ENCODE measurements around the gene IL17F.

DNA sequence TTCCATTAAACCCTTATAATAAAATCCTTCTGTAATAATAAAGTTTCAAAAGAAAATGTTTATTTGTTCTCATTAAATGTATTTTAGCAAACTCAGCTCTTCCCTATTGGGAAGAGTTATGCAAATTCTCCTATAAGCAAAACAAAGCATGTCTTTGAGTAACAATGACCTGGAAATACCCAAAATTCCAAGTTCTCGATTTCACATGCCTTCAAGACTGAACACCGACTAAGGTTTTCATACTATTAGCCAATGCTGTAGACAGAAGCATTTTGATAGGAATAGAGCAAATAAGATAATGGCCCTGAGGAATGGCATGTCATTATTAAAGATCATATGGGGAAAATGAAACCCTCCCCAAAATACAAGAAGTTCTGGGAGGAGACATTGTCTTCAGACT, 54.3 kb downstream of the IL17F start:
- no peak for TF ChIP-seq POLR2A (IDR thresholded peaks at IDR 0.05)
- TF ChIP-seq, protein P1, sequence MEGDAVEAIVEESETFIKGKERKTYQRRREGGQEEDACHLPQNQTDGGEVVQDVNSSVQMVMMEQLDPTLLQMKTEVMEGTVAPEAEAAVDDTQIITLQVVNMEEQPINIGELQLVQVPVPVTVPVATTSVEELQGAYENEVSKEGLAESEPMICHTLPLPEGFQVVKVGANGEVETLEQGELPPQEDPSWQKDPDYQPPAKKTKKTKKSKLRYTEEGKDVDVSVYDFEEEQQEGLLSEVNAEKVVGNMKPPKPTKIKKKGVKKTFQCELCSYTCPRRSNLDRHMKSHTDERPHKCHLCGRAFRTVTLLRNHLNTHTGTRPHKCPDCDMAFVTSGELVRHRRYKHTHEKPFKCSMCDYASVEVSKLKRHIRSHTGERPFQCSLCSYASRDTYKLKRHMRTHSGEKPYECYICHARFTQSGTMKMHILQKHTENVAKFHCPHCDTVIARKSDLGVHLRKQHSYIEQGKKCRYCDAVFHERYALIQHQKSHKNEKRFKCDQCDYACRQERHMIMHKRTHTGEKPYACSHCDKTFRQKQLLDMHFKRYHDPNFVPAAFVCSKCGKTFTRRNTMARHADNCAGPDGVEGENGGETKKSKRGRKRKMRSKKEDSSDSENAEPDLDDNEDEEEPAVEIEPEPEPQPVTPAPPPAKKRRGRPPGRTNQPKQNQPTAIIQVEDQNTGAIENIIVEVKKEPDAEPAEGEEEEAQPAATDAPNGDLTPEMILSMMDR (IDR thresholded peaks at IDR 0.05) = no peak

Data from Peyer's patch (tissue), 4 donors.